Testis (tissue), 2 donors: ENCODE measurements around the gene ATXN3.

Experiments
- CTCF ChIP-seq, 3 experiments: fragments of 450-650 bp in 2 of 3; fragments of 200-600 bp in 1 of 3; sonication (generic) in 1 of 3; IDR thresholded peaks; one replicate each; pipeline ENCODE4 v1.5.1; 2016 to 2019; ENCODE audit warnings: antibody characterized with exemption in 3 of 3, mild to moderate bottlenecking in 2 of 3, moderate library complexity in 1 of 3
- POLR2A ChIP-seq: fragments of 450-650 bp; IDR thresholded peaks from one replicate; pipeline ENCODE4 v1.6.1; 2017; ENCODE audit warnings: antibody characterized with exemption, mild to moderate bottlenecking, moderate library complexity

GRCh38 chr14:92099802-92100201 lies 6.6 kb downstream of the ATXN3 start:
- TF ChIP-seq CTCF (IDR thresholded peaks at IDR 0.05) (no peak), POLR2A (no peak)
